Measurements from ENCODE around the gene NPIPB6. TPM values are rescaled to one million over a fixed set of nuclear protein-coding genes. Genes with fewer than 3 reads are reported as not detected.
A peak's percentile ranks its signal among the peaks of the same experiment; 100 is the strongest.

NPIPB6 gene
- total and polyA plus RNA-seq, 2 donors (not counting 1 experiment from before 2014, with no cell fraction given): 2.1 to 5.8 TPM

GRCh38 chr16:28317040-28317880 is 46.0 kb downstream of the NPIPB6 start:
- TF ChIP-seq, protein P1, sequence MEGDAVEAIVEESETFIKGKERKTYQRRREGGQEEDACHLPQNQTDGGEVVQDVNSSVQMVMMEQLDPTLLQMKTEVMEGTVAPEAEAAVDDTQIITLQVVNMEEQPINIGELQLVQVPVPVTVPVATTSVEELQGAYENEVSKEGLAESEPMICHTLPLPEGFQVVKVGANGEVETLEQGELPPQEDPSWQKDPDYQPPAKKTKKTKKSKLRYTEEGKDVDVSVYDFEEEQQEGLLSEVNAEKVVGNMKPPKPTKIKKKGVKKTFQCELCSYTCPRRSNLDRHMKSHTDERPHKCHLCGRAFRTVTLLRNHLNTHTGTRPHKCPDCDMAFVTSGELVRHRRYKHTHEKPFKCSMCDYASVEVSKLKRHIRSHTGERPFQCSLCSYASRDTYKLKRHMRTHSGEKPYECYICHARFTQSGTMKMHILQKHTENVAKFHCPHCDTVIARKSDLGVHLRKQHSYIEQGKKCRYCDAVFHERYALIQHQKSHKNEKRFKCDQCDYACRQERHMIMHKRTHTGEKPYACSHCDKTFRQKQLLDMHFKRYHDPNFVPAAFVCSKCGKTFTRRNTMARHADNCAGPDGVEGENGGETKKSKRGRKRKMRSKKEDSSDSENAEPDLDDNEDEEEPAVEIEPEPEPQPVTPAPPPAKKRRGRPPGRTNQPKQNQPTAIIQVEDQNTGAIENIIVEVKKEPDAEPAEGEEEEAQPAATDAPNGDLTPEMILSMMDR (IDR thresholded peaks at IDR 0.05): peak; percentile 89
- no peak for TF ChIP-seq EZH2 (IDR thresholded peaks at IDR 0.05; ENCODE audit: borderline replicate concordance, insufficient read depth, low read depth, low read length, poor library complexity, severe bottlenecking)
- Histone ChIP-seq H3K27ac (ENCODE audit: low read length in 2 of 2) (no peak overlapping the region), H3K36me3 (replicated peaks in 1 of 2; ENCODE audit: control extremely low read depth in 1 of 2, control insufficient read depth in 1 of 2, extremely low read depth in 1 of 2, insufficient read depth in 2 of 2, low read length in 1 of 2) (no peaks in the 10 kb centered on the region), H3K9ac (ENCODE audit: low read length) (no peak overlapping the region), H3K9me3 (ENCODE audit: control extremely low read depth in 1 of 3, control insufficient read depth in 2 of 3, insufficient read depth in 1 of 3, low read length in 2 of 3) (peaks cover 0 to 3% (median 0%) of the 10 kb centered on the region in 3 donors), H3K4me2 (replicated peaks; ENCODE audit: low read depth, low read length, poor library complexity, severe bottlenecking) (peak overlapping the region; percentile 2), H3K27me3 (replicated peaks in 1 of 4; ENCODE audit: control extremely low read depth in 1 of 4, control insufficient read depth in 3 of 4, insufficient read depth in 4 of 4, low read length in 3 of 4) (no peaks in the 10 kb centered on the region), H3K4me3 (ENCODE audit: control extremely low read depth in 1 of 5, extremely low read depth in 1 of 5, insufficient read depth in 1 of 5, low read depth in 2 of 5, low read length in 4 of 5) (no peak overlapping the region), H3K4me1 (ENCODE audit: control insufficient read depth in 2 of 2, insufficient read depth in 2 of 2, low read length in 2 of 2) (peaks cover 0 to 10% of the 10 kb centered on the region in 2 donors), H2AFZ (ENCODE audit: insufficient read depth, low read depth, low read length, poor library complexity, severe bottlenecking) (no peak overlapping the region), H4K20me1 (ENCODE audit: control insufficient read depth, insufficient read depth, low read length, poor library complexity, severe bottlenecking) (no peaks in the 10 kb centered on the region), H3K79me2 (ENCODE audit: control insufficient read depth, insufficient read depth, low read length) (no peaks in the 10 kb centered on the region)
- CTCF ChIA-PET: interaction anchor here (0.7 to 5.7 kb wide), 14 partner anchors 10 to 182 kb away, joined by 3 to 118 read pairs (median 6); no protein-coding TSS in a partner anchor
- Mint-ChIP-seq H3K4me1 (peaks cover 3% of the 10 kb centered on the region), H3K4me3 (no peak overlapping the region), H3K27ac (no peak overlapping the region), H3K9me3 (ENCODE audit: insufficient read depth) (no peaks in the 10 kb centered on the region), H3K27me3 (no peaks in the 10 kb centered on the region)
- ATAC-seq (ENCODE audit: low read depth) (peak; percentile 67), DNase-seq (peak; percentile 80)
- WGBS (ENCODE audit: insufficient coverage): 67% methylated on average over 18 of the region's 22 CpGs
- intact Hi-C loops (cut with micrococcal nuclease): loop anchor here (1.0 to 2.0 kb wide), 2 partner anchors 24 to 40 kb away; partner anchors contain the start of gene SBK1
- POLR2A ChIA-PET: interaction anchor here (0.9 kb wide), 1 partner anchor 38 kb away, joined by 3 read pairs; no protein-coding TSS in a partner anchor

DNA sequence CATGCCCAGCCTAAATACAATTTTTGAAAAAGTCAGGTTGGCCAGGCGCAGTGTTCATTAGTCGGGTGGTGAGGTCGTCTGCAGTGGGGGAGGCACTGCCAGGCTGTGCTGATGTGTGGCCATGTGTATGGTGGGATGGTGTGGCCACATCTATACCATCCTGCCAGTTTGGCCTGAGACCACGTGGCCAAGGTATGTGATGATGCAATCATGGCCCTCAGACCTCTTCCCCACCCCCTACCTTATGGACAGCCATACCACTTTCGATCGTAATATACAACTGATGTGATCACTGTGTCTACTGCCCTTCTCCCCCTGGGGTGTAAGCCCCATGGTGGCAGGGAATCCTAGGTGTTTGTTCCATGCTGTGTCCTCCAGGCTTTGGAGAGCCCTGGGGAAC is 47.3 kb downstream of the NPIPB6 start:
- 50% methylated on average over 1 of the region's 6 CpGs for WGBS (ENCODE audit: insufficient coverage)
- H3K4me2 ChIP-seq (replicated peaks; ENCODE audit: low read depth, low read length, poor library complexity, severe bottlenecking): no peak overlapping the region
- TF ChIP-seq EZH2 (IDR thresholded peaks at IDR 0.05; ENCODE audit: borderline replicate concordance, insufficient read depth, low read depth, low read length, poor library complexity, severe bottlenecking): no peak
- TF ChIP-seq, protein P1 (IDR thresholded peaks at IDR 0.05): no peak
- H3K9me3 ChIP-seq (ENCODE audit: control extremely low read depth in 1 of 3, control insufficient read depth in 2 of 3, insufficient read depth in 1 of 3, low read length in 2 of 3): peaks cover 0 to 3% (median 0%) of the 10 kb centered on the region in 3 donors
- Mint-ChIP-seq H3K27me3 (no peaks in the 10 kb centered on the region), H3K4me3 (no peak overlapping the region), H3K27ac (no peak overlapping the region), H3K9me3 (ENCODE audit: insufficient read depth) (no peaks in the 10 kb centered on the region), H3K4me1 (peaks cover 5% of the 10 kb centered on the region)
- H3K79me2 ChIP-seq (ENCODE audit: control insufficient read depth, insufficient read depth, low read length): no peaks in the 10 kb centered on the region
- no peaks in the 10 kb centered on the region for H3K36me3 ChIP-seq (replicated peaks in 1 of 2; ENCODE audit: control extremely low read depth in 1 of 2, control insufficient read depth in 1 of 2, extremely low read depth in 1 of 2, insufficient read depth in 2 of 2, low read length in 1 of 2)
- DNase-seq (no peak), ATAC-seq (ENCODE audit: low read depth) (no peak)
- CTCF ChIA-PET: interaction anchor here (0.7 to 5.7 kb wide), 11 partner anchors 9 to 181 kb away, joined by 3 to 118 read pairs (median 4); no protein-coding TSS in a partner anchor
- H4K20me1 ChIP-seq (ENCODE audit: control insufficient read depth, insufficient read depth, low read length, poor library complexity, severe bottlenecking): no peaks in the 10 kb centered on the region
- no peak overlapping the region for H3K4me3 ChIP-seq (ENCODE audit: control extremely low read depth in 1 of 5, extremely low read depth in 1 of 5, insufficient read depth in 1 of 5, low read depth in 2 of 5, low read length in 4 of 5)
- H3K27me3 ChIP-seq (replicated peaks in 1 of 4; ENCODE audit: control extremely low read depth in 1 of 4, control insufficient read depth in 3 of 4, insufficient read depth in 4 of 4, low read length in 3 of 4): no peaks in the 10 kb centered on the region
- no peak overlapping the region for H3K27ac ChIP-seq (ENCODE audit: low read length in 2 of 2)
- POLR2A ChIA-PET: no interaction called here
- intact Hi-C loops (cut with micrococcal nuclease): loop anchor here (2.0 kb wide), 1 partner anchor 23 kb away; the partner anchor contains the start of gene SBK1
- H2AFZ ChIP-seq (ENCODE audit: insufficient read depth, low read depth, low read length, poor library complexity, severe bottlenecking): no peak overlapping the region
- H3K4me1 ChIP-seq (ENCODE audit: control insufficient read depth in 2 of 2, insufficient read depth in 2 of 2, low read length in 2 of 2): peaks cover 0 to 10% of the 10 kb centered on the region in 2 donors
- H3K9ac ChIP-seq (ENCODE audit: low read length): no peak overlapping the region

All from B cell (primary cell).